Spinal cord (tissue), 10 donors: ENCODE data around the gene PPP5C. TPM values are rescaled to one million over a fixed set of nuclear protein-coding genes. Genes with fewer than 3 reads are reported as not detected.

Experiments
- DNase-seq, 6 donors: peaks; one replicate each; pipeline versions ENCODE4 v3.0.0 to v3.0.0-alpha.2; 2013 to 2015; ENCODE audit warnings: low spot score in 6 of 6, low read depth in 4 of 6
- H3K27ac ChIP-seq: one replicate; pipeline ENCODE4 v1.5.1; 2013; ENCODE audit warnings: low read depth, low read length, control low read depth
- H3K27me3 ChIP-seq: one replicate; pipeline ENCODE4 v1.6.1; 2013; ENCODE audit warnings: low read length; ENCODE audit not compliant: control insufficient read depth, insufficient read depth
- H3K36me3 ChIP-seq: one replicate; pipeline ENCODE4 v1.6.1; 2013; ENCODE audit warnings: low read length; ENCODE audit not compliant: control insufficient read depth, insufficient read depth
- H3K4me1 ChIP-seq: one replicate; pipeline ENCODE4 v1.6.1; 2013; ENCODE audit warnings: low read length; ENCODE audit not compliant: control insufficient read depth, insufficient read depth
- H3K4me3 ChIP-seq: one replicate; pipeline ENCODE4 v1.5.1; 2013; ENCODE audit warnings: low read depth, low read length, control low read depth
- H3K9me3 ChIP-seq: one replicate; pipeline ENCODE4 v1.6.1; 2013; ENCODE audit warnings: low read length; ENCODE audit not compliant: control insufficient read depth, insufficient read depth
- WGBS: methylation state at CpG from one replicate; pipeline ENCODE4 v1.1.5; 2013; ENCODE audit warnings: missing lambda C conversion rate; ENCODE audit not compliant: insufficient coverage; 5-methylcytosine and 5-hydroxymethylcytosine counted together
- polyA plus RNA-seq, 2 donors: library from polyadenylated mRNA; unstranded; fragments of 120-200 nt; gene quantifications; one replicate each; pipeline ENCODE4 v1.2.1, GENCODE V29; 2013; ENCODE audit not compliant: insufficient read length in 2 of 2
- total RNA-seq, 2 donors: library from RNA; depleted of rRNA in 1 of 2; stranded (reverse); fragments of 120-200 nt in 1 of 2; fragments of >200 nt in 1 of 2; gene quantifications; one replicate each; pipeline versions ENCODE4 v1.2.3 to v1.2.4, GENCODE V29; 2013 to 2014
- donor health status: healthy.

The PPP5C gene
- total and polyA plus RNA-seq, 4 donors: 52.5 to 158 (median 110) TPM

DNA sequence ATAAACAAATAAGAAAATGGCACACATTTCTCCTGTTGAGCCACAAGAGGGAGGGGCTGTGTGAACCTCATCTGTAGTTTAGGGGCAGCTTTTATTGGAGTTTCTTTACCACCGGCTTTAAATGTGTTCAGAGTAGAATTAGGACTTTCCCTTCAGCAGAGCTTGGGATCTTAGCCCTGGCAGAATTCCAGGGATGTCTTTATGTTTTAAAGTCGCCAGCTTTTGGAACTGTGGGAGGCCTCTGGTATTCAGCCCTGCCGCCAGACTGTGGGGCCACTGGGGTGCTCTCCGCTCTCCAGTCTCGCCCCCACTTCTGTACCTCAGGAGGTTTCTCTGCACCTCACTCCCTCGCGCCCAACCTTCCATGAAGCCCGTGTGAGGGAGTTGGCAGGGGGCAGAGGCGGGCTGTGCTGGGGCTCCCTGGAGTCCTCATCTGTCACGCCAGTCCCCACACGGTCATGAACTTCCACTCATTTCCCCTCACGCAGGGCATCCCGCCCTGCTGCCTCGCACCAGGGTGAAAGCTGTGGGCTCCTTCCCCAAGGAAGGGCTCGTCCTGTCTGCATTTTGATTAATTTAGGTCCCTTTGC is 35.0 kb downstream of the PPP5C start:
- DNase-seq: peak in 1 of 6 donors; percentile 47
- H3K9me3 ChIP-seq: no peaks in the 10 kb centered on the region
- H3K36me3 ChIP-seq: peaks cover 67% of the 10 kb centered on the region
- H3K27me3 ChIP-seq: no peaks in the 10 kb centered on the region
- H3K4me3 ChIP-seq: no peak overlapping the region
- 67% methylated on average over 12 of the region's 15 CpGs for WGBS
- H3K4me1 ChIP-seq: peaks cover 4% of the 10 kb centered on the region
- H3K27ac ChIP-seq: no peak overlapping the region

DNA sequence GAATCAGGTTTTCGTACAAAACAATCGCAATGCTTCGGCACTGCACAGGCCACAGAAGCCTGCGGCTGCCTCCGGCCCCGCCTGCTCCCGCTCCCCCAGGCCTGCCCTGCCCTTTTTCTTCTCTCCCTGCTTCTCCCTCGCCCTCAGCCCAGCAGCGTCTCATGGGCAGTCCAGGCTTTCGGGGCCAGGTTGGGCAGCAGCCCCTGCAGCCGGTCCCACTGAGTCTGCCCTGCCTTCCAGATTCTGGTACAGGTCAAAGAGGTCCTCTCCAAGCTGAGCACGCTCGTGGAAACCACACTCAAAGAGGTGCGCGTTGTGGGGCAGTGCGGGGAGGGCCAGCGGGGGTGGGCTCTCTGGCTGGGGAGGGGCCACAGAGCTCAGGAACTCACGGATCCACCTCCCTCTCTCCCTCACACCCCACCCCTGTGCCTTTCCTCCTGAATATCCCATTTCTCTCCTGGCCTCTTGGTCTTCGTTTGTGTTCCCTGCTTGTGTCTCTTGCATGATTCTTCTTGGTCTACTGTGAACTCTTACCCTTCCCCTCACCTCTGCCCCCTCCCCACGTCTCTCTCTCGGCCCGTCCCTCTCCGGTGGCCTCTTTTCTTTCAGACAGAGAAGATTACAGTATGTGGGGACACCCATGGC is 36.4 kb downstream of the PPP5C start:
- Histone ChIP-seq H3K4me1 (peaks cover 4% of the 10 kb centered on the region), H3K27me3 (no peaks in the 10 kb centered on the region), H3K4me3 (no peak overlapping the region), H3K27ac (no peak overlapping the region), H3K9me3 (no peaks in the 10 kb centered on the region), H3K36me3 (peaks cover 78% of the 10 kb centered on the region)
- 82% methylated on average over 21 of the region's 23 CpGs for WGBS
- no peak for DNase-seq

DNA sequence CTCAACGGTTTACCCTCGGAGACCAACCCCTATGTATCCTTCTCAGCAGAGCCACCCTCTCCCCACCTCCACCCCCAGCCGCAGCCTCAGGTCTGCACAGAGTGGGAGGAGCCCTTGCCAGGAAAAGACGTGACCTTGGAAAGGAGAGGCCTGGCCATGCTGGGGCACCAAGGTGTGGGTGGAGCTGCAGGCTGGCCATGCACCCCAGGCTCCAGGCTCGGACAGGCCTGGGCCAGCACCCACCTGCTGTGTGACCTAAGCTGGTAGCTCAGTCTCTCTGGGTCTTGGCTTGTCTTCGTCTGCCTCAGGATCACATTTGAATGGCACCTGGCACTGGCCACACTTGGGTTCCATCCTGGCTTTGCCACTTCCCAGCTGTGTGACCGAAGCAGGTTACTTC is 37.0 kb downstream of the PPP5C start:
- peaks cover 4% of the 10 kb centered on the region for H3K4me1 ChIP-seq
- H3K36me3 ChIP-seq: peaks cover 82% of the 10 kb centered on the region

DNA sequence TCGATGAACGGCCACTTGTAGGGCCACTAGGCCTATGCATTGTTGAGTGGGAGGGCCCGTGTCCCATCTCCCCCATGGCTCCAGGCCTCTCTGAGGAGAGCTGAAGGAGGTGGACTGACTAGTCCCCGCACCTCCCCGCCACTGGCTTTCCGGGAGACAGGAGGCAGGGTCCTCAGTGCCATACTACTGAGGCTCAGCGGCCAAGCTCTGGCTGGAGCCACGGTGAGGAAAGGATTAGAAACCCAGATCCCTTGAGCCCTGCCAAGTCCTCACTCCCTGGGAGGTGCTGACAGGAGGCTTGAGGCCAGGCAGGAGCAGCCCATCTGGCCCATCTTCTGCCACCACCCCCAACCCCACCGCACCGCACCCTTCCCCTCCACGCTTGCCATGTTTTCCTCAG is 37.5 kb downstream of the PPP5C start:
- peaks cover 4% of the 10 kb centered on the region for H3K4me1 ChIP-seq
- no peaks in the 10 kb centered on the region for H3K27me3 ChIP-seq
- peaks cover 83% of the 10 kb centered on the region for H3K36me3 ChIP-seq
- no peak overlapping the region for H3K27ac ChIP-seq
- WGBS: 98% methylated on average over 10 of the region's 11 CpGs
- H3K9me3 ChIP-seq: no peaks in the 10 kb centered on the region
- no peak overlapping the region for H3K4me3 ChIP-seq
- DNase-seq: no peak

More for the DNA sequence above, 37.0 kb downstream of the PPP5C start:
- no peak for DNase-seq
- H3K4me3 ChIP-seq: no peak overlapping the region
- WGBS: 90% methylated on average over 4 of the region's 7 CpGs
- no peaks in the 10 kb centered on the region for H3K27me3 ChIP-seq
- no peak overlapping the region for H3K27ac ChIP-seq
- no peaks in the 10 kb centered on the region for H3K9me3 ChIP-seq

DNA sequence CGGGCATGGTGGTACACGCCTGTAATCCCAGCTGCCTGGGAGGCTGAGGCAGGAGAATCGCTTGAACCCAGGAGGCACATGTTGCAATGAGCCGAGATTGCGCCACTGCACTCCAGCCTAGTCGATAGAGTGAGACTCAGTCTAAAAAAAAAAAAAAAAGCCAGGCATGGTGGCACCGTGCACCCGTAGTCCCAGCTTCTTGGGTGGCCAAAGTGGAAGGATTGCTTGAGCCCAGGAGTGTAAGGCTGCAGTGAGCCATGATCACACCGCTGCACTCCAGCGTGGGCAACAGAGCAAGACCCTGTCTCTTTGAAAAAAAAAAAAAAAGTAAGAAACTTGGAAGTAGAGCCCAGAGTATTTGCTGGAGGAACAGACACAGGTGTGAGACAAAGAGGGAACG is 38.7 kb downstream of the PPP5C start:
- H3K36me3 ChIP-seq: peaks cover 89% of the 10 kb centered on the region
- peaks cover 4% of the 10 kb centered on the region for H3K4me1 ChIP-seq
- 94% methylated on average over 11 of the region's 11 CpGs for WGBS
- H3K27ac ChIP-seq: no peak overlapping the region
- H3K9me3 ChIP-seq: no peaks in the 10 kb centered on the region
- H3K27me3 ChIP-seq: no peaks in the 10 kb centered on the region
- DNase-seq: no peak
- H3K4me3 ChIP-seq: no peak overlapping the region

DNA sequence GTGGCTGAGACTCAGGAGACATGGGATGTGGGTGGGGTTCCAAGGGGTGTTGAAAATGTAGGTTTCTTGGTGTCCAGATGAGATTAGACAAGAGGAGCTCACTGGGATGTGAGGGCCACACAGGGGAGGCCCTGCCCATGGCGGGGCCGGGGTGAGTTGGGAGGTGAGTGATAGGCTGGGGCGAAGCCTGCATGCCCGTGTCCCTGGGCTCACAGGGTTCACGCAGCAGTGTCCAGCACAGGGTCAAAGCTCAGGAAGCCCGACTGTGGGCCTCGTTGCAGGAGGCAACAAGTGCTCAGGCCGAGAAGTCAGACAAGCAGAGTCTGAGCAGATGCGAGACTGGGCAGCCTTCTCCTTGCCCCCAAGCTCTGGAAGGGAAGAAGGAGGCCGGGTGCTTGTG is 39.3 kb downstream of the PPP5C start:
- peaks cover 94% of the 10 kb centered on the region for H3K36me3 ChIP-seq
- no peaks in the 10 kb centered on the region for H3K27me3 ChIP-seq
- H3K27ac ChIP-seq: no peak overlapping the region
- WGBS: 95% methylated on average over 10 of the region's 10 CpGs
- H3K9me3 ChIP-seq: no peaks in the 10 kb centered on the region
- peaks cover 5% of the 10 kb centered on the region for H3K4me1 ChIP-seq
- no peak for DNase-seq
- H3K4me3 ChIP-seq: no peak overlapping the region

DNA sequence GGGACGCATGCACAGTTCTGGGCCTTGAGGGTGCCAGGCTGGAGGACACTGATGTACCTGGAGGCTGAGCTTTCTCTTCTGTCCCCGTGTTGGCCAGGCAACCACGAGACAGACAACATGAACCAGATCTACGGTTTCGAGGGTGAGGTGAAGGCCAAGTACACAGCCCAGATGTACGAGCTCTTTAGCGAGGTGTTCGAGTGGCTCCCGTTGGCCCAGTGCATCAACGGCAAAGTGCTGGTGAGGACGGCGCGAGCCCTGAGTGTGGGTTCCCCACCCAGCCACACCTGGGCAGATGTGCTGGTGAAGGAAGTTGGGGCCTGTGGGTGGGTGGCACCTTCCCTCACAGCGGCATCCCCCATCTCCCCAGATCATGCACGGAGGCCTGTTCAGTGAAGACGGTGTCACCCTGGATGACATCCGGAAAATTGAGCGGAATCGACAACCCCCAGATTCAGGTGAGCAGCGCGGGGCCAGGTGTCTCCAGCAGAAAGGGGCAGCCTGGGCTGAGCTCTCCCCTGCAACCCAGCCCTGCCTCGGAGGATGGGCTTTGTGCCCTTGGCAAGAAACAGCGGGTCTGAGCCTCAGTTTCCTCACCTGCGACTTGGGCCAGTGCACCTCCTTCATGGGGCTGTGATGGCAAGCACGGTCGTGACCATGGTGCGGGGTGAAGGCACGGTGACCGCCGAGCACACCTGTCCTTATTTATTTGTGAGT is 40.3 kb downstream of the PPP5C start:
- H3K9me3 ChIP-seq: no peaks in the 10 kb centered on the region

DNA sequence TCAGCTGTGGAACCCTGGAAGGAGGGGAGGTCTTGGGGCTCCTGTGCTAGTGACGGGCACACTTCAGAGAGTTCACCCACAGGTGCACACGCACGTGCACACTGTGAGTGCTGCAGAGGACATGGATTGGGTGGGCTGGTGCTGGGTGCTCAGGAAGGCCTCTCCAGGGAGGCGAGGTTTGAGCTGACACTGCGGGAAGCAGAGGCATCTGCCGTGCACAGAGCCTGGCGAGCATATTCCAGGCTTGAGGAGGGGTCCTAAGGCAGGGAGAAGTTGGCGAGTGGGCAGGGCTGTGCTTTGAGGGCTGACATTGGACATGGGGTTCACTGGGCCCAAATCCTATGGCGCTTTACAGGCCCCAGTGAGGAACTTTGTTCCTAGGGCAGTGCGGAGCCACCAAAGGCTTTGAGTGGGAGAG is 40.8 kb downstream of the PPP5C start:
- H3K4me3 ChIP-seq: no peak overlapping the region
- DNase-seq: no peak
- H3K36me3 ChIP-seq: peaks cover 96% of the 10 kb centered on the region
- H3K27me3 ChIP-seq: no peaks in the 10 kb centered on the region
- H3K27ac ChIP-seq: no peak overlapping the region
- H3K4me1 ChIP-seq: peaks cover 16% of the 10 kb centered on the region
- no peaks in the 10 kb centered on the region for H3K9me3 ChIP-seq
- WGBS: 98% methylated on average over 10 of the region's 10 CpGs

More for the DNA sequence above, 40.3 kb downstream of the PPP5C start:
- Histone ChIP-seq H3K27ac (no peak overlapping the region), H3K4me1 (peaks cover 11% of the 10 kb centered on the region), H3K36me3 (peaks cover 94% of the 10 kb centered on the region), H3K4me3 (no peak overlapping the region), H3K27me3 (no peaks in the 10 kb centered on the region)
- WGBS: 94% methylated on average over 29 of the region's 30 CpGs
- no peak for DNase-seq

DNA sequence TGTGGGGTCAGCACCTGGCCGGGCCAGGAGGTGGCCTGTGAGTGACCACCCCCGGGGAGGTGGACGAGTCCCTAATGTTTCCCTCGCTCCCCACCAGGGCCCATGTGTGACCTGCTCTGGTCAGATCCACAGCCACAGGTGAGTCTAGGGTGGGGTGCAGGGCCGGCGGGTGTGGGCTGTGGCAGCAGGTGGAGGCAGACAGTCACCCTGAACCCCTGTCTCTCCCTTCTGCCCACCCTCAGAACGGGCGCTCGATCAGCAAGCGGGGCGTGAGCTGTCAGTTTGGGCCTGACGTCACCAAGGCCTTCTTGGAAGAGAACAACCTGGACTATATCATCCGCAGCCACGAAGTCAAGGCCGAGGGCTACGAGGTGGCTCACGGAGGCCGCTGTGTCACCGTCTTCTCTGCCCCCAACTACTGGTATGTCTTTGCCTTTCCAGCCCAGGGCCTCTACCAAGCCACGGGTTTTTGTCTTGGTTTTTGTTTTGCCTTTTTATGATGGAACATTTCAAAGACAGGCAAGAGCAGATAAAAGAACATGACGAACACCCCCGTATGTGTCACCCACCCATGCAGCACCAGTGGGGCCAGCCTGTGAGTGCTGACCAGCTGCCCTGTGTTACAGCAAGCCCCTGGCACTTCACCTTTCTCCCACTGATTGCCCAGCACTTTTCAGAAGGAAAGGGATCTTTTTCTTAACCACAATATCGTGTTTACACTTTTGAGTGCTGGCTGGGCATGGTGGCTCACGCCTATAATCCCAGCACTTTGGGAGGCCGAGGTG is 41.6 kb downstream of the PPP5C start:
- Histone ChIP-seq H3K9me3 (no peaks in the 10 kb centered on the region), H3K27me3 (no peaks in the 10 kb centered on the region), H3K36me3 (peaks cover 93% of the 10 kb centered on the region), H3K4me1 (peaks cover 16% of the 10 kb centered on the region), H3K27ac (no peak overlapping the region), H3K4me3 (no peak overlapping the region)
- WGBS: 95% methylated on average over 20 of the region's 25 CpGs
- no peak for DNase-seq
